Measurements from ENCODE around the gene ZNF844. TPM values are rescaled to one million over a fixed set of nuclear protein-coding genes. Genes with fewer than 3 reads are reported as not detected.
A peak's percentile ranks its signal among the peaks of the same experiment; 100 is the strongest.

The ZNF844 gene
- polyA plus RNA-seq (2012; ENCODE audit: insufficient read length, low read depth): 0.38 TPM

- peak; percentile 64; the same call in 1 of the 2 replicates for TF ChIP-seq POLR2AphosphoS5 (IDR thresholded peaks at IDR 0.05; ENCODE audit: low read depth, low read length)
- no peak for TF ChIP-seq TAF1 (IDR thresholded peaks at IDR 0.05; ENCODE audit: borderline replicate concordance, insufficient read depth, low read length)
Observed at GRCh38 chr19:12064590-12065538, at the start of gene ZNF844. TSS of gene ZNF844 (plus strand) at chr19:12064731. CDS start at chr19:12064874, 143 bp downstream.

- TF ChIP-seq REST (IDR thresholded peaks at IDR 0.05; ENCODE audit: insufficient read depth in 1 of 2, low read depth in 2 of 2, low read length in 2 of 2) (no peak), POLR2AphosphoS5 (IDR thresholded peaks at IDR 0.05; ENCODE audit: low read depth, low read length) (no peak), SIN3A (IDR thresholded peaks at IDR 0.05; ENCODE audit: borderline replicate concordance, insufficient read depth, low read length) (no peak), FOXP2 (optimal IDR thresholded peaks at IDR 0.05; ENCODE audit: borderline replicate concordance, extremely low read depth, extremely low read length, insufficient read depth) (no peak), TAF1 (IDR thresholded peaks at IDR 0.05; ENCODE audit: borderline replicate concordance, insufficient read depth, low read length) (no peak)
Observed at GRCh38 chr19:12015015-12015752, 49.3 kb upstream of the ZNF844 start.

GRCh38 chr19:12015753-12016116 is 48.8 kb upstream of the ZNF844 start:
- no peak for TF ChIP-seq REST (IDR thresholded peaks at IDR 0.05; ENCODE audit: insufficient read depth in 1 of 2, low read depth in 2 of 2, low read length in 2 of 2)
- no peak for TF ChIP-seq SIN3A (IDR thresholded peaks at IDR 0.05; ENCODE audit: borderline replicate concordance, insufficient read depth, low read length)
- no peak for TF ChIP-seq FOXP2 (optimal IDR thresholded peaks at IDR 0.05; ENCODE audit: borderline replicate concordance, extremely low read depth, extremely low read length, insufficient read depth)
- no peak for TF ChIP-seq TAF1 (IDR thresholded peaks at IDR 0.05; ENCODE audit: borderline replicate concordance, insufficient read depth, low read length)
- TF ChIP-seq POLR2AphosphoS5 (IDR thresholded peaks at IDR 0.05; ENCODE audit: low read depth, low read length): no peak

- TF ChIP-seq FOXP2 (optimal IDR thresholded peaks at IDR 0.05; ENCODE audit: borderline replicate concordance, extremely low read depth, extremely low read length, insufficient read depth): no peak
- TF ChIP-seq TAF1 (IDR thresholded peaks at IDR 0.05; ENCODE audit: borderline replicate concordance, insufficient read depth, low read length): no peak
- TF ChIP-seq REST (IDR thresholded peaks at IDR 0.05; ENCODE audit: insufficient read depth in 1 of 2, low read depth in 2 of 2, low read length in 2 of 2): no peak
- no peak for TF ChIP-seq POLR2AphosphoS5 (IDR thresholded peaks at IDR 0.05; ENCODE audit: low read depth, low read length)
- TF ChIP-seq SIN3A (IDR thresholded peaks at IDR 0.05; ENCODE audit: borderline replicate concordance, insufficient read depth, low read length): no peak
Observed at GRCh38 chr19:12034198-12034597, 30.3 kb upstream of the ZNF844 start.

GRCh38 chr19:12034620-12035019 is 29.9 kb upstream of the ZNF844 start:
- TF ChIP-seq REST (IDR thresholded peaks at IDR 0.05; ENCODE audit: insufficient read depth in 1 of 2, low read depth in 2 of 2, low read length in 2 of 2) (no peak), FOXP2 (optimal IDR thresholded peaks at IDR 0.05; ENCODE audit: borderline replicate concordance, extremely low read depth, extremely low read length, insufficient read depth) (no peak), TAF1 (IDR thresholded peaks at IDR 0.05; ENCODE audit: borderline replicate concordance, insufficient read depth, low read length) (no peak), SIN3A (IDR thresholded peaks at IDR 0.05; ENCODE audit: borderline replicate concordance, insufficient read depth, low read length) (no peak)
